Mammary epithelial cell (primary cell): ENCODE measurements around the gene PATJ.

ENCODE experiments used
- EZH2 ChIP-seq: IDR thresholded peaks from 2 replicates; pipeline ENCODE4 v1.6.1; 2012; ENCODE audit warnings: low read length, inconsistent platforms, borderline replicate concordance
- TF ChIP-seq, protein P1 (sequence below), 2 donors: IDR thresholded peaks in 1 of 2; conservative IDR thresholded peaks in 1 of 2; 2 replicates each; pipeline ENCODE4 v1.5.1; 2011 to 2012; ENCODE audit warnings: inconsistent platforms in 2 of 2, low read length in 2 of 2, mild to moderate bottlenecking in 2 of 2, control low read depth in 1 of 2, low read depth in 1 of 2; ENCODE audit not compliant: insufficient read depth in 1 of 2; ENCODE audit errors: extremely low read depth in 1 of 2

DNA sequence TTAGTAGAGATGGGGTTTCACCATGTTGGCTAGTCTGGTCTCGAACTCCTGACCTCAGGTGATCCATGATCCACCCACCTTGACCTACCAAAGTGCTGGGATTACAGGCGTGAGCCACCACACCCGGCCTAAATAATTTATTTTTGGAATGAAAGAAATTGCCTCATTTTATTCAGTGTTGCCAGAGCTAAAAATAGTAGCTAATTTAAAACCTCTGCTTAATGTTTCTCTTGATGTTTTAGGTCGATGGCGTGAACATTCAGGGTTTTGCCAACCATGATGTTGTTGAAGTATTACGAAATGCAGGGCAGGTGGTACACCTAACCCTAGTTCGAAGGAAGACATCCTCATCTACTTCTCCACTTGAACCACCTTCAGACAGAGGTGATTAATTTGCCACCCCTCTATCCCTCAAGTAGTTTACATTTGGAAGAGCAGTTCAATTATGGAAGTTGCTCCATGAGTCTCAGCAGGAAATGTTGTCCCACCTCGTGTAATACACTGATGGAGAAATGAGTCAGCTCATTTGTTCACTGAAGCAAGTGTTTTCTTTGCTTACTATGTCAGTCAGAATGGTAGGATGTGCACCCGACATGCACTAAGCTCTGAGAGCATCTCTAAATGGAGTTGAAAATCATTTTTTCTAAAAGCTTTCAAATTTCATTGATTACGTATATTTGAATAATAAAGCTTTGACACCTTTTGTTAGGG lies 54.9 kb downstream of the PATJ start:
- TF ChIP-seq, protein P1, sequence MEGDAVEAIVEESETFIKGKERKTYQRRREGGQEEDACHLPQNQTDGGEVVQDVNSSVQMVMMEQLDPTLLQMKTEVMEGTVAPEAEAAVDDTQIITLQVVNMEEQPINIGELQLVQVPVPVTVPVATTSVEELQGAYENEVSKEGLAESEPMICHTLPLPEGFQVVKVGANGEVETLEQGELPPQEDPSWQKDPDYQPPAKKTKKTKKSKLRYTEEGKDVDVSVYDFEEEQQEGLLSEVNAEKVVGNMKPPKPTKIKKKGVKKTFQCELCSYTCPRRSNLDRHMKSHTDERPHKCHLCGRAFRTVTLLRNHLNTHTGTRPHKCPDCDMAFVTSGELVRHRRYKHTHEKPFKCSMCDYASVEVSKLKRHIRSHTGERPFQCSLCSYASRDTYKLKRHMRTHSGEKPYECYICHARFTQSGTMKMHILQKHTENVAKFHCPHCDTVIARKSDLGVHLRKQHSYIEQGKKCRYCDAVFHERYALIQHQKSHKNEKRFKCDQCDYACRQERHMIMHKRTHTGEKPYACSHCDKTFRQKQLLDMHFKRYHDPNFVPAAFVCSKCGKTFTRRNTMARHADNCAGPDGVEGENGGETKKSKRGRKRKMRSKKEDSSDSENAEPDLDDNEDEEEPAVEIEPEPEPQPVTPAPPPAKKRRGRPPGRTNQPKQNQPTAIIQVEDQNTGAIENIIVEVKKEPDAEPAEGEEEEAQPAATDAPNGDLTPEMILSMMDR (conservative IDR thresholded peaks at IDR 0.05 in 1 of 2, IDR thresholded peaks at IDR 0.05 in 1 of 2; ENCODE audit: extremely low read depth in 1 of 2, insufficient read depth in 1 of 2, low read depth in 1 of 2, low read length in 2 of 2): no peak
- TF ChIP-seq EZH2: no peak
